Type B pancreatic cell (in vitro differentiated cells): ENCODE results near the gene STK17A. TPM values are rescaled to one million over a fixed set of nuclear protein-coding genes. Genes with fewer than 3 reads are reported as not detected.

Source experiments
- DNase-seq: peaks from one replicate; pipeline ENCODE4 v3.0.0; 2021; ENCODE audit warnings: mixed read lengths; ENCODE audit not compliant: unreplicated experiment; ENCODE audit errors: extremely low spot score
- H3K27ac Mint-ChIP-seq: 2 replicates; pipeline ENCODE4 v1.8.0; 2021; ENCODE audit warnings: mild to moderate bottlenecking, mixed read lengths
- H3K27me3 Mint-ChIP-seq: 2 replicates; pipeline ENCODE4 v1.8.0; 2021; ENCODE audit warnings: mixed read lengths
- H3K36me3 Mint-ChIP-seq: 2 replicates; pipeline ENCODE4 v1.8.0; 2021; ENCODE audit warnings: mixed read lengths
- H3K4me1 Mint-ChIP-seq: one replicate; pipeline ENCODE4 v1.8.0; 2021; ENCODE audit warnings: mixed read lengths; ENCODE audit not compliant: unreplicated experiment
- H3K4me3 Mint-ChIP-seq: 2 replicates; pipeline ENCODE4 v1.8.0; 2021; ENCODE audit warnings: mild to moderate bottlenecking, mixed read lengths
- H3K9me3 Mint-ChIP-seq: 2 replicates; pipeline ENCODE4 v1.8.0; 2021; ENCODE audit warnings: mixed read lengths
- total RNA-seq: library from RNA; stranded (reverse); gene quantifications from 2 replicates; pipeline ENCODE4 v1.2.1, GENCODE V29; 2021; ENCODE audit warnings: low replicate concordance
- TF ChIP-seq, protein P1 (sequence below): fragments of 200-600 bp; sonication (generic); conservative IDR thresholded peaks from 2 replicates; pipeline ENCODE4 v1.5.0; 2021; ENCODE audit warnings: antibody characterized with exemption, mild to moderate bottlenecking

STK17A gene
- total RNA-seq, 1 donor from 2014 or later, result 11.0 TPM

DNA sequence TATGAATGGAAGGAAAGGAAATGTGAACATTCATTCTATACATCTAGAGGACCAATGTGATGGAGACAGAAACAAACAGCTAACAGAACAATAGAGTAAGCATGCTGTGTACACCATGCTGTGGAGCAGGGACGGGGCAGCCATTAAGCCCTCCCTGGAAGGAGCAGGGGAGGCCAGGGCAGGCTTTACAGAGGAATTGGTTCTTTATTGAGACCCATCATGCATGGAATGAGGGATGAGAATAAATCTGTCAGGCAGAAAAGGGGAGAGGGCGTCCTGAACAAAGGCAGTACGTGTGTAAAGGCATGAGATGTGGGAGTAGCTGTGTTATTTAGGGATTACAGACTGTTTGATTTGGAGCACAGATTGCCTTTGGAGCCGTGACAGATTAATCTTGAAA lies 35.2 kb downstream of the STK17A start:
- Mint-ChIP-seq H3K9me3 (no peaks in the 10 kb centered on the region), H3K4me1 (no peaks in the 10 kb centered on the region), H3K27ac (no peak overlapping the region)

DNA sequence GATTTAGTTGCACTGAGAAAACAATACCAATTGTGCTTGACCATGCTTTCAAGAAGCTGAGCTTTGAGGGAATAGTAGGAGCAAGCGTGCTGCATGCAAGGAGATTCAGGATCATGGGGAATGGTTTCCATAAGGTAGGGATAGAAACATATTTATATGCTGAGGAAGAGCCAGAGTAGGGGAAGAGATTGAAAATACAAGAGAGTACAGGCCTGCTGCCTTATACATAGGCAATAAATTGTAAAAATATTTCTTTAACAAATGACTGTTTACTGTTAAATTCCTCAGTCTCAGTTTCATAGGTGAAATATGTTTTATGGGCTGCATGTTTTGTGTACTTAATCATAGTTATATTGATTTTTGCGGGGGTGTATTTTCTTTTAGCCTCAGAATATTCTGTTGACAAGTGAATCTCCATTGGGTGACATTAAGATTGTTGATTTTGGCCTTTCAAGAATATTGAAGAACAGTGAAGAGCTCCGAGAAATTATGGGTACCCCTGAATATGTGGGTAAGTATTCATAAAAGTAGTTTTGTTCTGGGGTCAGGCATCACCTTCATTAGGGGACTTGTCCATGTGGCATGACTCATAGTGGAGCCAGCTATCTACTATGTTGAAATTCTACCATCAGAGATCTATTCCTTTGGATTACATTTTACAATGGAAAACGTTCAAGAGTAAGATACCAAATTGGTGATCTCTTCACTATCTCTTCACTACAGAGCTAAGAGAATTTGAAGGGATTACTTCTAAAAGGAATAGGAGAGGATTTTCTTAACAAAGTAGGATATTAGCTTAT lies 36.5 kb downstream of the STK17A start:
- peaks cover 21% of the 10 kb centered on the region for H3K36me3 Mint-ChIP-seq
- DNase-seq, result no peak
- H3K4me1 Mint-ChIP-seq, result no peaks in the 10 kb centered on the region
- no peak overlapping the region for H3K27ac Mint-ChIP-seq
- TF ChIP-seq, protein P1, sequence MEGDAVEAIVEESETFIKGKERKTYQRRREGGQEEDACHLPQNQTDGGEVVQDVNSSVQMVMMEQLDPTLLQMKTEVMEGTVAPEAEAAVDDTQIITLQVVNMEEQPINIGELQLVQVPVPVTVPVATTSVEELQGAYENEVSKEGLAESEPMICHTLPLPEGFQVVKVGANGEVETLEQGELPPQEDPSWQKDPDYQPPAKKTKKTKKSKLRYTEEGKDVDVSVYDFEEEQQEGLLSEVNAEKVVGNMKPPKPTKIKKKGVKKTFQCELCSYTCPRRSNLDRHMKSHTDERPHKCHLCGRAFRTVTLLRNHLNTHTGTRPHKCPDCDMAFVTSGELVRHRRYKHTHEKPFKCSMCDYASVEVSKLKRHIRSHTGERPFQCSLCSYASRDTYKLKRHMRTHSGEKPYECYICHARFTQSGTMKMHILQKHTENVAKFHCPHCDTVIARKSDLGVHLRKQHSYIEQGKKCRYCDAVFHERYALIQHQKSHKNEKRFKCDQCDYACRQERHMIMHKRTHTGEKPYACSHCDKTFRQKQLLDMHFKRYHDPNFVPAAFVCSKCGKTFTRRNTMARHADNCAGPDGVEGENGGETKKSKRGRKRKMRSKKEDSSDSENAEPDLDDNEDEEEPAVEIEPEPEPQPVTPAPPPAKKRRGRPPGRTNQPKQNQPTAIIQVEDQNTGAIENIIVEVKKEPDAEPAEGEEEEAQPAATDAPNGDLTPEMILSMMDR, result no peak
- no peak overlapping the region for H3K4me3 Mint-ChIP-seq
- H3K27me3 Mint-ChIP-seq, result no peaks in the 10 kb centered on the region
- H3K9me3 Mint-ChIP-seq, result no peaks in the 10 kb centered on the region

More for the DNA sequence above, 35.2 kb downstream of the STK17A start:
- Mint-ChIP-seq H3K4me3 (no peak overlapping the region), H3K27me3 (no peaks in the 10 kb centered on the region), H3K36me3 (peaks cover 15% of the 10 kb centered on the region)
- TF ChIP-seq, protein P1, result no peak
- DNase-seq, result no peak

DNA sequence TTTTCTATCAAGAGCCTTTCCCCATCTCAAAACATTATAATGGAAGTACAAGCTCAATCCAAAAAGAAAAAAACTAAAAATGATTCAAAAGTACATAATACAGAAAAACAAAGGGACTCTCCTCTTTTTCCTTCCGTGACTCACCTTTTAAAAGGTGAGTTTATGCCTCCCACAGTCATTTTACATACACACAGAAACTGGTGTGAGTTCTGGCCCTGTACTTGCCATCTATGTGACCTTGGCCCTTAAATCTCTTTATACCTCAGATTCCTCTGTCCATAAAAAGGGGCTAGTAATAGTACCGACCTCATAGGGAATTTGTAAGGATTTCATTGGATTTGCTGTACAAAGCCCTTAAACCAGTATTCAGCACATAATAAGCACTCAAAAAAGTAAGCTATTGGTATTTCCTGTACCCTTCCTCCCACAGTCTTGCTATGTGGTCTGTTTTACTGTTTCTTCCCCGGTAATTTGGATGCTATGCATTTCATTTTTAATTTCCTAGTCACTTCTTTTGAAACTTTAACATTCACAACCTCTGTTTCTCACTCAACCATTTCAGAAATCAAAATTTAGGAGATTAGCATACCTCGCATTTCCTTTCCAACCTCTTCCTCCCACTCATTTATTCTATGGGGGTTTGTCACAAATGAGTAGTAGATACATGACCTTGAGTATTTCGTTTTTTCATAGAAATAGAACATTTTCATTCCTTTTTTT lies 39.0 kb downstream of the STK17A start:
- Mint-ChIP-seq H3K27me3 (no peaks in the 10 kb centered on the region), H3K9me3 (no peaks in the 10 kb centered on the region), H3K27ac (no peak overlapping the region), H3K4me3 (no peak overlapping the region), H3K4me1 (no peaks in the 10 kb centered on the region), H3K36me3 (peaks cover 21% of the 10 kb centered on the region)
- TF ChIP-seq, protein P1, result no peak
- no peak for DNase-seq

DNA sequence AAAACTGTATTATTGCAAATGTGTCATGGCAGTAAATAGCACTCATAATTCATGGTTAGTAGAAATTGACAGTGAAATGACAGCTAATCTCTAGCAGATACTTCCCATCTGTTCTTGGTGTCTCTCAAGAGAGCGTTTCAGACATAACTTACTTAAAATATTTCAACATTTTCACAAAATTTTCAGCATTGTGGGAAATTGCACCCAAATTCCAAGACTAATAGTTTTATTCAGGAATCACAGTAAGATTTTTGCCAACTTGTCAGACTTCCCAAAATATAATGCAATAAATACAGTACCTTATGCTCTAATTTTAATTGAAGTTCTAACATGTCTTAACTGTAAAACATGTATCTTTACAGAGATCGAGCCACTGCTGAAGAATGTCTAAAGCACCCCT lies 41.2 kb downstream of the STK17A start:
- Mint-ChIP-seq H3K9me3 (no peaks in the 10 kb centered on the region), H3K36me3 (peaks cover 36% of the 10 kb centered on the region), H3K27ac (no peak overlapping the region), H3K27me3 (no peaks in the 10 kb centered on the region), H3K4me3 (no peak overlapping the region), H3K4me1 (no peaks in the 10 kb centered on the region)
- no peak for DNase-seq
- TF ChIP-seq, protein P1, result no peak

DNA sequence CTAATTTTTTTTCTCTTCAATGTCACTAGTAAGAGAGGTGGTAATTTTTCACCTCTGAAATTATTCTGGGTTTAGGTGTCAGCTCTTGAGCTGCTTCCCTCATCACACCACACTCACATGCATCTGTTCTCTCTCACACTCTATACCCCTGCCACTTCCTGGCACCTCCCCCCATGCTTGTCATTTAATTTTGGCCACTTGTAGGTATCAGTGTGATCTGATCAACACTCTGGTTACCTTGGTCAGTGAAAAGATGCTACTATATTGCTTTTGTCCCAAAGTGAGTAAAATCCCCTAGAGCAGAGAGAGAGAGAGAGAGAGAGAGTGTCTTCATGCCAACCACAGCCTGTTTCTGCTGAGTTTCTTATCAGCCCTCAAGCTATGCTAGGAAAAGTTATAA lies 42.5 kb downstream of the STK17A start:
- TF ChIP-seq, protein P1, result no peak
- Mint-ChIP-seq H3K27ac (no peak overlapping the region), H3K27me3 (no peaks in the 10 kb centered on the region), H3K4me3 (no peak overlapping the region), H3K4me1 (no peaks in the 10 kb centered on the region), H3K36me3 (peaks cover 41% of the 10 kb centered on the region), H3K9me3 (no peaks in the 10 kb centered on the region)
- no peak for DNase-seq
